HEK293T (cell line): ENCODE measurements around the gene SNX14.

Experiments used
- BHLHE40 ChIP-seq: fragments of 450-650 bp; IDR thresholded peaks from 2 replicates; pipeline ENCODE4 v1.6.1; 2016; ENCODE audit warnings: mild to moderate bottlenecking, moderate library complexity, borderline replicate concordance
- CTBP1 ChIP-seq: fragments of 450-650 bp; IDR thresholded peaks from 2 replicates; pipeline ENCODE4 v1.6.1; 2016; ENCODE audit warnings: borderline replicate concordance
- ELF4 ChIP-seq: fragments of 450-650 bp; IDR thresholded peaks from 2 replicates; pipeline ENCODE4 v1.6.1; 2017; ENCODE audit warnings: antibody characterized with exemption
- FOXA1 ChIP-seq: fragments of 450-650 bp; IDR thresholded peaks from 2 replicates; pipeline ENCODE4 v1.6.1; 2016; ENCODE audit warnings: mild to moderate bottlenecking
- FOXM1 ChIP-seq: fragments of 450-650 bp; IDR thresholded peaks from 2 replicates; pipeline ENCODE4 v1.6.1; 2017; ENCODE audit warnings: mild to moderate bottlenecking, borderline replicate concordance
- HDGF ChIP-seq: fragments of 450-650 bp; IDR thresholded peaks from 2 replicates; pipeline ENCODE4 v1.6.1; 2017; ENCODE audit warnings: antibody characterized with exemption, borderline replicate concordance
- L3MBTL2 ChIP-seq: fragments of 450-650 bp; conservative IDR thresholded peaks from 2 replicates; pipeline ENCODE4 v1.6.1; 2016; ENCODE audit warnings: mild to moderate bottlenecking
- LEF1 ChIP-seq: fragments of 450-650 bp; IDR thresholded peaks from 2 replicates; pipeline ENCODE4 v1.6.1; 2017; ENCODE audit warnings: mild to moderate bottlenecking, borderline replicate concordance
- NFRKB ChIP-seq: fragments of 450-650 bp; IDR thresholded peaks from 2 replicates; pipeline ENCODE4 v1.6.1; 2016; ENCODE audit warnings: mild to moderate bottlenecking, moderate library complexity
- SUZ12 ChIP-seq: fragments of 450-650 bp; IDR thresholded peaks from 2 replicates; pipeline ENCODE4 v1.6.1; 2016; ENCODE audit warnings: mild to moderate bottlenecking
- ZNF384 ChIP-seq: fragments of 450-650 bp; IDR thresholded peaks from 2 replicates; pipeline ENCODE4 v1.6.1; 2016
- TF ChIP-seq, protein P1 (sequence below): fragments of 450-650 bp; IDR thresholded peaks from 2 replicates; pipeline ENCODE4 v1.6.1; 2016

- no peak for TF ChIP-seq FOXM1
- no peak for TF ChIP-seq NFRKB
- no peak for TF ChIP-seq SUZ12
- no peak for TF ChIP-seq BHLHE40
- TF ChIP-seq ELF4, result no peak
- no peak for TF ChIP-seq L3MBTL2
- TF ChIP-seq ZNF384, result no peak
- TF ChIP-seq HDGF, result no peak
- no peak for TF ChIP-seq FOXA1
- TF ChIP-seq LEF1, result no peak
- no peak for TF ChIP-seq CTBP1
- TF ChIP-seq, protein P1, sequence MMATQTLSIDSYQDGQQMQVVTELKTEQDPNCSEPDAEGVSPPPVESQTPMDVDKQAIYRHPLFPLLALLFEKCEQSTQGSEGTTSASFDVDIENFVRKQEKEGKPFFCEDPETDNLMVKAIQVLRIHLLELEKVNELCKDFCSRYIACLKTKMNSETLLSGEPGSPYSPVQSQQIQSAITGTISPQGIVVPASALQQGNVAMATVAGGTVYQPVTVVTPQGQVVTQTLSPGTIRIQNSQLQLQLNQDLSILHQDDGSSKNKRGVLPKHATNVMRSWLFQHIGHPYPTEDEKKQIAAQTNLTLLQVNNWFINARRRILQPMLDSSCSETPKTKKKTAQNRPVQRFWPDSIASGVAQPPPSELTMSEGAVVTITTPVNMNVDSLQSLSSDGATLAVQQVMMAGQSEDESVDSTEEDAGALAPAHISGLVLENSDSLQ, result no peak
These were observed 125.3 kb downstream of the SNX14 start for GRCh38 chr6:85468326-85468725.
